ENCODE measurements around the gene PRR5L.

GRCh38 chr11:36316049-36316448 lies 20.0 kb downstream of the PRR5L start:
- TF ChIP-seq CTCF (IDR thresholded peaks at IDR 0.05): no peak
- TF ChIP-seq EP300 (IDR thresholded peaks at IDR 0.05): no peak
- no peak for TF ChIP-seq POLR2A (IDR thresholded peaks at IDR 0.05)

Measured in sigmoid colon (tissue), 4 donors.